GM23338 (cell line): ENCODE data around the gene DNASE1L2. TPM values are rescaled to one million over a fixed set of nuclear protein-coding genes. Genes with fewer than 3 reads are reported as not detected.
A peak's percentile ranks its signal among the peaks of the same experiment; 100 is the strongest.

Experiments used
- ATAC-seq: fragments of 200-7000 bp; cut with Tn5 transposase; 3 replicates; pipeline ENCODE4 v1.9.1; 2020
- DNase-seq: peaks from one replicate; pipeline ENCODE4 v3.0.0-alpha.2; 2015; ENCODE audit warnings: low spot score
- H2AFZ ChIP-seq: fragments of 200-600 bp; sonication (generic); 2 replicates; pipeline ENCODE4 v1.8.0; 2016; ENCODE audit warnings: antibody characterized with exemption, mild to moderate bottlenecking, moderate library complexity
- H3F3A ChIP-seq: fragments of 200-600 bp; sonication (generic); replicated peaks from 2 replicates; pipeline ENCODE4 v1.8.0; 2017; ENCODE audit warnings: antibody characterized with exemption, mixed run types, low read depth
- H3K27ac ChIP-seq: fragments of 200-600 bp; sonication (generic); 2 replicates; pipeline ENCODE4 v1.6.1; 2016; ENCODE audit warnings: low read depth
- H3K27me3 ChIP-seq: fragments of 200-600 bp; sonication (generic); 2 replicates; pipeline ENCODE4 v1.8.0; 2016; ENCODE audit warnings: mild to moderate bottlenecking, mixed run types, moderate library complexity; ENCODE audit not compliant: insufficient read depth
- H3K36me3 ChIP-seq: fragments of 200-600 bp; sonication (generic); 2 replicates; pipeline ENCODE4 v1.8.0; 2016; ENCODE audit warnings: mild to moderate bottlenecking; ENCODE audit not compliant: insufficient read depth
- H3K4me1 ChIP-seq: fragments of 200-600 bp; sonication (generic); 2 replicates; pipeline ENCODE4 v1.8.0; 2016; ENCODE audit warnings: mild to moderate bottlenecking, moderate library complexity; ENCODE audit not compliant: insufficient read depth
- H3K4me2 ChIP-seq: fragments of 200-600 bp; sonication (generic); 2 replicates; pipeline ENCODE4 v1.7.1; 2017; ENCODE audit warnings: mixed run types
- H3K4me3 ChIP-seq: fragments of 200-600 bp; sonication (generic); 2 replicates; pipeline ENCODE4 v1.6.1; 2016; ENCODE audit warnings: mixed run types
- H3K79me2 ChIP-seq: fragments of 200-600 bp; sonication (generic); replicated peaks from 2 replicates; pipeline ENCODE4 v1.8.0; 2017; ENCODE audit warnings: mild to moderate bottlenecking; ENCODE audit not compliant: insufficient read depth
- H3K9me2 ChIP-seq: fragments of 200-600 bp; sonication (generic); 2 replicates; pipeline ENCODE4 v1.8.0; 2017; ENCODE audit not compliant: insufficient read depth
- H4K20me1 ChIP-seq: fragments of 200-600 bp; sonication (generic); replicated peaks from 2 replicates; pipeline ENCODE4 v1.8.0; 2017; ENCODE audit warnings: mild to moderate bottlenecking; ENCODE audit not compliant: insufficient read depth
- H3K27ac Mint-ChIP-seq: 2 replicates; pipeline ENCODE4 v1.8.0; 2020; ENCODE audit warnings: inconsistent platforms, mild to moderate bottlenecking, moderate library complexity, mixed read lengths
- H3K27me3 Mint-ChIP-seq: 3 replicates; pipeline ENCODE4 v1.8.0; 2022; ENCODE audit warnings: low read depth, mild to moderate bottlenecking, moderate library complexity, mixed read lengths, inconsistent platforms; ENCODE audit not compliant: insufficient read depth, poor library complexity
- H3K36me3 Mint-ChIP-seq: 3 replicates; pipeline ENCODE4 v1.8.0; 2021; ENCODE audit warnings: low read depth, mild to moderate bottlenecking, inconsistent platforms, moderate library complexity, mixed read lengths
- H3K4me1 Mint-ChIP-seq: 3 replicates; pipeline ENCODE4 v1.8.0; 2020; ENCODE audit warnings: mild to moderate bottlenecking, inconsistent platforms, mixed read lengths
- H3K4me3 Mint-ChIP-seq: 3 replicates; pipeline ENCODE4 v1.8.0; 2021; ENCODE audit warnings: moderate library complexity, mild to moderate bottlenecking, inconsistent platforms, mixed read lengths
- H3K9me3 Mint-ChIP-seq: 3 replicates; pipeline ENCODE4 v1.8.0; 2020; ENCODE audit warnings: moderate library complexity, mild to moderate bottlenecking, inconsistent platforms, mixed read lengths
- CREB1 ChIP-seq: fragments of 250-450 bp; sonication (Bioruptor Pico); IDR thresholded peaks from 2 replicates; pipeline ENCODE4 v1.5.0; 2020; ENCODE audit warnings: low read depth, mild to moderate bottlenecking, moderate library complexity
- CTCF ChIP-seq, 2 experiments: fragments of 200-600 bp in 1 of 2; sonication (generic) in 1 of 2; conservative IDR thresholded peaks; 2 replicates each; pipeline versions ENCODE4 v1.5.1 to v1.6.1; 2016 to 2017; ENCODE audit warnings: antibody characterized with exemption in 2 of 2, low read depth in 2 of 2, mild to moderate bottlenecking in 2 of 2, moderate library complexity in 1 of 2
- ETS1 ChIP-seq: IDR thresholded peaks from 2 replicates; pipeline ENCODE4 v1.6.1; 2016; ENCODE audit warnings: antibody characterized with exemption
- EZH2 ChIP-seq: fragments of 200-600 bp; sonication (generic); IDR thresholded peaks from one replicate; pipeline ENCODE4 v1.8.0; 2017; ENCODE audit warnings: antibody characterized with exemption, mild to moderate bottlenecking, low read depth; ENCODE audit not compliant: unreplicated experiment
- EZH2phosphoT487 ChIP-seq: fragments of 200-600 bp; sonication (generic); IDR thresholded peaks from one replicate; pipeline ENCODE4 v1.8.1; 2018; ENCODE audit warnings: antibody characterized with exemption; ENCODE audit not compliant: unreplicated experiment
- JUNB ChIP-seq: IDR thresholded peaks from one replicate; pipeline ENCODE4 v1.6.1; 2016; ENCODE audit warnings: antibody characterized with exemption; ENCODE audit not compliant: unreplicated experiment
- NANOG ChIP-seq: IDR thresholded peaks from 2 replicates; pipeline ENCODE4 v1.6.1; 2016; ENCODE audit warnings: antibody characterized with exemption, borderline replicate concordance
- POLR2AphosphoS5 ChIP-seq: IDR thresholded peaks from 2 replicates; pipeline ENCODE4 v1.6.1; 2016; ENCODE audit warnings: antibody characterized with exemption, low read depth
- REST ChIP-seq: IDR thresholded peaks from one replicate; pipeline ENCODE4 v1.6.1; 2018; ENCODE audit warnings: antibody characterized with exemption; ENCODE audit not compliant: unreplicated experiment
- STAT1 ChIP-seq: IDR thresholded peaks from one replicate; pipeline ENCODE4 v1.6.1; 2016; ENCODE audit warnings: antibody characterized with exemption; ENCODE audit not compliant: unreplicated experiment
- ZNF114 ChIP-seq: fragments of 250-450 bp; sonication (Bioruptor Pico); IDR thresholded peaks from 2 replicates; pipeline ENCODE4 v1.5.0; 2020; ENCODE audit warnings: mild to moderate bottlenecking, moderate library complexity
- ZNF331 ChIP-seq: fragments of 250-450 bp; sonication (Bioruptor Pico); IDR thresholded peaks from 2 replicates; pipeline ENCODE4 v1.5.0; 2020; ENCODE audit warnings: low read depth, mild to moderate bottlenecking, moderate library complexity
- ZNF462 ChIP-seq: fragments of 250-450 bp; sonication (Bioruptor Pico); IDR thresholded peaks from 2 replicates; pipeline ENCODE4 v1.5.0; 2020; ENCODE audit warnings: mild to moderate bottlenecking, moderate library complexity
- polyA plus RNA-seq: library from polyadenylated mRNA; unstranded; fragments of >200 nt; fragmentation: Nextera tagmentation; extraction: Ambion mirVana; gene quantifications from 2 replicates; pipeline ENCODE4 v1.2.1, GENCODE V29; 2016
- total RNA-seq: library from RNA; depleted of rRNA; stranded (reverse); fragments of >200 nt; shearing (Covaris generic); gene quantifications from 2 replicates; pipeline ENCODE4 v1.2.3, GENCODE V29; 2014

DNASE1L2 gene
- total and polyA plus RNA-seq, 2 experiments from 2014 or later: 0.23 TPM; not detected in 1

- Histone ChIP-seq H3K9me2 (no peaks in the 10 kb centered on the region), H3F3A (peaks cover 47% of the 10 kb centered on the region), H4K20me1 (peaks cover 28% of the 10 kb centered on the region), H3K79me2 (peaks cover 33% of the 10 kb centered on the region), H3K4me1 (peaks cover 11% of the 10 kb centered on the region; the same call in 1 of the 2 replicates), H3K4me2 (peak within 1 kb of the TSS; percentile 88), H2AFZ (no peak within 1 kb of the TSS), H3K36me3 (peaks cover 23% of the 10 kb centered on the region), H3K27me3 (no peaks in the 10 kb centered on the region), H3K27ac (peak within 1 kb of the TSS; percentile 97), H3K4me3 (peak within 1 kb of the TSS; percentile 87)
- peaks cover 12% of the 10 kb centered on the region for H3K4me1 Mint-ChIP-seq
- peaks cover 66% of the 10 kb centered on the region for H3K36me3 Mint-ChIP-seq
- H3K9me3 Mint-ChIP-seq: no peaks in the 10 kb centered on the region
- H3K27ac Mint-ChIP-seq: peak within 1 kb of the TSS; percentile 97
- H3K4me3 Mint-ChIP-seq: peak within 1 kb of the TSS; percentile 97
- ATAC-seq (peak; percentile 93), DNase-seq (peak; percentile 95)
- peaks cover 12% of the 10 kb centered on the region for H3K27me3 Mint-ChIP-seq
- TF ChIP-seq ZNF114 (CRISPR knock-in tag) (no peak), ZNF462 (CRISPR knock-in tag) (no peak), JUNB (no peak), CTCF (conservative IDR thresholded peaks at IDR 0.05; ENCODE audit: low read depth in 2 of 2) (peak; percentile 45 to 68), ZNF331 (CRISPR knock-in tag) (no peak), POLR2AphosphoS5 (peak; percentile 85), EZH2phosphoT487 (no peak), REST (no peak), ETS1 (peak; percentile 55; the same call in 1 of the 2 replicates), NANOG (no peak), CREB1 (no peak), STAT1 (no peak), EZH2 (no peak)
Measured at GRCh38 chr16:2251296-2252111, 15.3 kb downstream of the DNASE1L2 start, which contains the start of gene ECI1. Gene ECI1, minus strand, starts transcription at chr16:2251587. Its CDS starts 21 bp downstream, at chr16:2251566.
